HG03575 (cell line): ENCODE measurements around the gene AKR1B1.

ENCODE experiments used
- ATAC-seq: cut with Tn5 transposase; IDR thresholded peaks from one replicate; pipeline ENCODE4 v1.9.1; 2021; ENCODE audit not compliant: unreplicated experiment, insufficient number of reproducible peaks, low FRiP score; ENCODE audit errors: extremely low read depth

The AKR1B1 gene

DNA sequence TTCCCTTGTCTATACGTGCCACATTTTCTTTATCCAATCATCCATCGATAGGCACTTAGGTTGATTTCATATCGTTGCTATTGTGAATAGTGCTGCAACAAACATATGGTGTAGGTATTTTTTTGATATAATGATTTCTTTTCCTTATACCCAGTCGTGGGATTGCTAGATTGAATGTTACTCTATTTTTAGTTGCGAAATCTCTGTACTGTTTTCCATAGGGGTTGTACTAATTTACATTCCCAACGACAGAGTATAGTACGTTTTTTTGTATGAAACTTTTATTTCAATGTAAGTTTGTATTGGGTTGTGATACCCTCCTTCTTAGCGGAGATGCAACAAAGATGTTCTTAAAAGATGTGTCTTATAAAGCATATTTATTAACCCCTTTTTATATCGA lies 30.0 kb downstream of the AKR1B1 start:
- ATAC-seq, result no peak

DNA sequence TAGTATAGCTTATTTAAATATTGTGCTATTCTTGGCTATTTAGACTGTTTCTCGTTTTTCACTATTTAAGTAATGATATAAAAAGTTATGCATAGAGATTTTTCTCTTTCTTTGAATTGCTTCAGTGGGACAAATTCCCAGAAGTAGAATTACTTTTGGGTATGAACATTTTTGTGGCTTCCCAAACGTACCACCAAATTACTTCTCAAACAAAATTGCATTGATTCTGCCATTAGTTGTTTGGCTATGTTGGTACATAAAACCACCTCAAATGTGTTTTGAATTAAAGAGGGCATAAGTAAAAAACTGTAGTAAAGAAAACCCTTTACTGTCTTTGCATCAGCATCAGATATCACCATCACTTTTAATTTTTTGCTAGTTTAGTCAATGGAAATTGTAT lies 31.0 kb downstream of the AKR1B1 start:
- ATAC-seq, result no peak

- no peak for ATAC-seq
These were observed 33.1 kb downstream of the AKR1B1 start for GRCh38 chr7:134425777-134426176.

DNA sequence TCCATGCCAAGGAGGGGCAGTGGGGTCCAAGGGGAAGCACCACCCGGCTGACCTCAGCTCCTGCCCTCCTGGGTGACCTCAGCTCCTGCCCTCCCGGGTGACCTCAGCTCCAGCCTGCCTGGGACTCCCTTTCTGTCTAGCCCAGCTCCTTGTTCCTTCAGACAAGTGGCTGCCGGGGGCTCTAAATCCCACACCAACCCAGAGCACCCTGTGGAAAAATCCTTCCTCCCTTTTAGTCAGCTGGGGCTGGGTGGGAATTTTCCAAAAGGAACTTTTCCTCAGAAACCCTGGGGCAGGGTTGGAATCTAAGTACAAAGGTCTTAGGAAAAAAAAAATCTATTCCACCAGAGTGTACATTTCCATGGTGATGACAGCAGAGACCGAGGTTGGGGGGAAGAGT lies 36.3 kb downstream of the AKR1B1 start:
- ATAC-seq, result no peak

- no peak for ATAC-seq
These were observed 36.9 kb downstream of the AKR1B1 start for GRCh38 chr7:134422008-134422407.

DNA sequence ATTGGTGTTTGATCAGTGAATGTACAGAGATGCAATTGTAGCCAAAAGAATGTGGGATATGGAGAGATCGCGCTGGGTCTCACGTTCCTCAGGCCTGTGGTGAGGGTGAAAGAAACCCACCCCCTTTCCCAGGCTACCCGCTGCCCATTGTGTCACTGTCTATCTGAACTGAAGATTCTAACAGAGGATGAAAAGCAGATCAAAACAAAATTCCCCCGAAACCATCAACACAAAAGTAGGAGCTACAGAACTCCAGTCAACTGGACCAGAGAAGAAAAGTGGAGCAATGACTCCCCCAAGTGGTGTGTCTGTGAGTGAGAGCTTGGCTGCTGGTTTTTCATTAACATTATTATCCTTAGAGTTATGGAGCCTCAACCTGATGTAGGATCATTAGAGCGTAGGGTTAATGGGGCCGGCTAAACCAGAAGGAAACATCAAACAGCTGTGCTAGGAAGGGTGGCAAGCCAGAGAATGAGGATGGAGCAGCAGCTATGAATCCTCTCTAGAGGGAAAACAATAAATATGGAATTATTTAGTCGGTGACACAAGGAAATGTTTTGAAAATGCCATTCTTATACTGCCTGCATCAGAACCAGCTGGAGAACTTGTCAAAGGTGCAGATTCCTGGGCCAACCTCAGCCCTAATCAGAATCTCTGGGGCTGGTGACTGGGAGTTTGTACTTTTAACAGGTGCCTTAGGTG lies 38.3 kb downstream of the AKR1B1 start:
- ATAC-seq, result no peak

- ATAC-seq, result no peak
These were observed 39.0 kb downstream of the AKR1B1 start for GRCh38 chr7:134419875-134420274.

- ATAC-seq, result no peak
These were observed 39.8 kb downstream of the AKR1B1 start for GRCh38 chr7:134419085-134419484.

DNA sequence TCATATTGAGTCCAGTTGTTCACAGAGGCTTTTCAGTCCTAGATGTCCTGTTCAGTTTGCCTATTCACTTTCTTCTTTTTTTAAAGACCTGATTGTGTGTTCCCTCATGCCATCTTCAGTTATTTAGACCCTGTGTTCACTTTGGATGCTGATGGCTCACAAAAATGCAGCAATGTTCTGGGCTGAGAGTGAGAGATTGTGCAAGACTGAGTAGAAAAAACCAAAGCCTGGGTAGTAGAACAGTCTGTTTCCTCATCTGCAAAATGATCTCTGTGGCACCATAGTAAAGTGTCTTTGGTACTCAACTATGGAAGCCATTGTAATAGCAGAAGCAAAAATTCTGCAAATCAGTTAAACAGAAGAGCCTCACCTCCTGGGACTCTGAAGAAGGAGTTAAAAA lies 43.2 kb downstream of the AKR1B1 start:
- no peak for ATAC-seq

DNA sequence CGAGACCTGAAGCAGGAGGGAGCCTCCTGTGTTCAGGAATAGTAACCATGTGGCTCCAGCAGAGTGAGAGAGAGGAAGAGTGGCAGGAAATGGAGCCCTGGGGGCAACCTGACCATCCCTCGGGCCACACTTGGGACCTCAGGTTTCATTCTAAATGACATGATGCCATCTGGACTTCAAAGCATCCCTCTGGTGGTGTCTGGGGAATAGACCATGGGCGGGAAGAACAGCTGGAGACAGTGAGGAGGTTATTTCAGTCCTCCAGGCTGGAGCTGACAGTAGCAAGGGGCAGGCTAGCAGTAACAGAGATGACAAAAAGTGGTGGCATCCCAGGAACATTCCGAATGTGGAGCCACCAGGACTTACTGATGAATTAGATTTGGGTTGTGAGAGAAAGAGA lies 44.8 kb downstream of the AKR1B1 start:
- no peak for ATAC-seq

- no peak for ATAC-seq
These were observed 51.6 kb downstream of the AKR1B1 start for GRCh38 chr7:134407311-134407710.

DNA sequence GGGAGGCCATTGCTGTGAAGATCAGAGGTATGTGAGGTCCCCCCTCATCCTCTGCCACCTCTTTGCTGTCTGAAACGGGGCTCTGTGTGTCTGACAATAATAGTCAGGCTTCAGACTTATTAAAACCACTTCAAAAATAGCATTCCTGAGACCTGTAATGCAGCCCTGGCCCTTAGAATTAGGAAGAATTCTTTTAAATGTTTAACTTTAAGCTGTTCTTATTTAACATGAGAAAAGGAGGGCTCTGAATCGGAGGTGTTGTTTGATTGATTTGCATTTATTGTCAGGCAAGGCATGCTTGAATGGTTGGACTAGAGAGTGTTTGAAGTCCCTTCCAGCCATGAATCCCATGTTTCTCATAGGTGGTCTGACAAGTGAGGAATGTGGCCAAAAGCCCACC lies 52.5 kb downstream of the AKR1B1 start:
- no peak for ATAC-seq

DNA sequence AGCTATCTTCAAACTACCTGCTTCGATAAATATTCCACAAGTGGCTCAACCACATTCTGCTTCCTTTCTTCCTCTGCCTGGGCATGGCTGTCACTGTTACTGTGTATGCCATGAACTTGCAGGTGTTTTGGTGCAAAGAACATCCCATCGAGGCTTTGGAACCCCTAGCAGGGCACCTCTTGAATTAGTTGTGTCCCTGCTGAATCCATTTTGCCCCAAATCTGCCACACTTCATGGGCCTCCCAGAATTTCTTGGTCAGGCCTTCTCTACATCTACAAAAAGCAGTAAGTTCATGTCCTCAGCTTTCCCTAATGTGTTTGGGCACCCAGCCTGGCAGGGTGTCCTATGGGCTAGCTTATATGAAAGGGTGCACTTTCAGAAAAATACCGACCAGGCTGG lies 53.6 kb downstream of the AKR1B1 start:
- ATAC-seq, result no peak

- no peak for ATAC-seq
These were observed 55.8 kb downstream of the AKR1B1 start for GRCh38 chr7:134403062-134403461.

- ATAC-seq, result no peak
These were observed 58.0 kb downstream of the AKR1B1 start for GRCh38 chr7:134400859-134401258.

DNA sequence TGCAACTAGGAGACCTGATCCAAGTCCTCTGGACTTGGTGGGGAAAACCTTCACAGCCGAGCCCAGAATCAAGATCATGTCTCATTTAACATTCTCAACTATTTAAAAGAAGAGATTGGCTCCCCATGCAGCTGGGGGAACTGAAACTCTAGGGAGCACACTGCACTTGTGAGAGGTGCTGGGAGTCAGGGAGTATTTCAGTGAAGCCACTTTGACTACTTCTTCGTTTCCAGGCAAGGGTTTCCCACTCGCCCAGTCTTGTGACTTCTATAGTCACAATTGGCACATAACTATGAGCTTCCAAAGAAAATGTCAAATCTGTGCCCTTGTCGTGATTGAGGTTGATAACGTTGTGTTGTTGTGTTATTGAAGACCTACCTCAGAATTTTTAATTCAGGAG lies 62.9 kb downstream of the AKR1B1 start:
- no peak for ATAC-seq

- no peak for ATAC-seq
These were observed 63.3 kb downstream of the AKR1B1 start for GRCh38 chr7:134395604-134396003.

GRCh38 chr7:134394056-134394455 lies 64.8 kb downstream of the AKR1B1 start:
- ATAC-seq, result no peak
